DND-41 (cell line): Measurements from ENCODE around the gene VAMP1.

Experiments used
- CTCF ChIP-seq: IDR thresholded peaks from 2 replicates; pipeline ENCODE4 v1.5.1; 2012; ENCODE audit warnings: borderline replicate concordance, low read length, moderate library complexity, mild to moderate bottlenecking; ENCODE audit not compliant: poor library complexity, severe bottlenecking; ENCODE audit errors: extremely low read depth
- EZH2 ChIP-seq: IDR thresholded peaks from 3 replicates; pipeline ENCODE4 v1.6.1; 2012; ENCODE audit warnings: borderline replicate concordance, low read depth, mild to moderate bottlenecking, moderate library complexity, low read length, inconsistent platforms; ENCODE audit not compliant: severe bottlenecking

DNA sequence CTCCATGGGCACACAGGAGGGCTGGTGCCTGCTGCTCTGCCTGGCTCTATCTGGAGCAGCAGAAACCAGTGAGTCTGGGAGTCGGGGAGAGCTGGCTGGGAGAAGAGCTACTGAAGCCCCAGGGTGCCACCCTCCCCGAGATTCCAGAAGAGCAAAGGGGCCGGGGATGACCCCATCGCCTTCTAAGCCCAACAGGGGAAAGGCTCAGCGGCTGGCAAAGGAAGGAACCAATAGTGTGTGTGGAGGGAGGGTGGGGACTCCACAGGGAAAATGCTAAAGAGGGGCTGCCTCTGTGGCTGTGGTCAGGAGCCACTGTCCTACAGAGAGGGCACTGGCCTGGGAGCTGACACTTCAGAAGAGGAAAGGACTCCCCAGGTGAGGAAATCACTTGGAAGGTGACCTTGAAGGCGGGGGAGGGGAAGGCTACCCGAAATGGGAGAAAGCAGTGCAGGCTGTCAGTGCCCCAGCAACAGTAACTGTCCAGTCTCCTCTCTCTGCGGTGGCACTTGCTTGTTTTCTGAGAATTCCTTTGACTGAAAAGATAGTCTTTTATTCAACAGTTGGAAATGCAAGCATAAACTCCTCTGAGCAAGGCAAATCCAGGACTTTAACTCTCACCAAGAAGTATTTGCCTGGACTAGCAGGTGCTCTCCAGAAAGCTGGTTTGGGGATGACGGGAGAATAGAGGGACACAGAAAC lies 18.1 kb downstream of the VAMP1 start:
- TF ChIP-seq CTCF (peak; percentile 2), EZH2 (no peak)
